ENCODE results near the gene SMCO2.

Gene SMCO2

GRCh38 chr12:27528788-27529187 is 82.3 kb downstream of the SMCO2 start:
- TF ChIP-seq CTCF (IDR thresholded peaks at IDR 0.05): no peak

GRCh38 chr12:27530157-27530922 is 83.8 kb downstream of the SMCO2 start:
- TF ChIP-seq CTCF (IDR thresholded peaks at IDR 0.05): no peak

- TF ChIP-seq CTCF (IDR thresholded peaks at IDR 0.05): no peak
These were observed 85.4 kb downstream of the SMCO2 start for GRCh38 chr12:27531896-27532295.

GRCh38 chr12:27534060-27534764 is 87.7 kb downstream of the SMCO2 start:
- no peak for TF ChIP-seq CTCF (IDR thresholded peaks at IDR 0.05)

- TF ChIP-seq CTCF (IDR thresholded peaks at IDR 0.05): no peak
These were observed 88.2 kb downstream of the SMCO2 start for GRCh38 chr12:27534765-27535161.

- TF ChIP-seq CTCF (IDR thresholded peaks at IDR 0.05): no peak
These were observed 88.8 kb downstream of the SMCO2 start for GRCh38 chr12:27535318-27535717.

- TF ChIP-seq CTCF (IDR thresholded peaks at IDR 0.05): no peak
These were observed 91.5 kb downstream of the SMCO2 start for GRCh38 chr12:27537855-27538675.
